H9 (cell line): ENCODE measurements around the gene GRIA1. TPM values are rescaled to one million over a fixed set of nuclear protein-coding genes. Genes with fewer than 3 reads are reported as not detected.

Experiments
- DNase-seq: peaks from one replicate; pipeline ENCODE4 v3.0.0-alpha.2; 2017
- H2AFZ ChIP-seq: one replicate; pipeline ENCODE4 v1.6.1; 2013; ENCODE audit warnings: mild to moderate bottlenecking, low read length, control low read depth, moderate library complexity
- H2AK5ac ChIP-seq: 2 replicates; pipeline ENCODE4 v1.6.1; 2013; ENCODE audit warnings: low read length, control low read depth, mixed read lengths; ENCODE audit not compliant: insufficient read length
- H2BK120ac ChIP-seq: one replicate; pipeline ENCODE4 v1.6.1; 2013; ENCODE audit warnings: low read depth, mild to moderate bottlenecking, low read length, control low read depth, inconsistent platforms; ENCODE audit not compliant: poor library complexity, severe bottlenecking
- H2BK12ac ChIP-seq: 2 replicates; pipeline ENCODE4 v1.6.1; 2013; ENCODE audit warnings: low read length, control low read depth, mixed read lengths, low read depth; ENCODE audit not compliant: insufficient read length
- H2BK15ac ChIP-seq: 2 replicates; pipeline ENCODE4 v1.6.1; 2013; ENCODE audit warnings: low read depth, low read length, control low read depth
- H2BK20ac ChIP-seq: one replicate; pipeline ENCODE4 v1.6.1; 2013; ENCODE audit warnings: low read depth, mild to moderate bottlenecking, low read length, control low read depth, inconsistent platforms; ENCODE audit not compliant: poor library complexity, severe bottlenecking
- H2BK5ac ChIP-seq: 2 replicates; pipeline ENCODE4 v1.6.1; 2013; ENCODE audit warnings: low read length, control low read depth, mixed read lengths; ENCODE audit not compliant: insufficient read length
- H3K14ac ChIP-seq: 2 replicates; pipeline ENCODE4 v1.6.1; 2013; ENCODE audit warnings: low read length, control low read depth; ENCODE audit not compliant: insufficient read depth
- H3K18ac ChIP-seq: 2 replicates; pipeline ENCODE4 v1.6.1; 2013; ENCODE audit warnings: low read depth, mild to moderate bottlenecking, mixed read lengths, low read length, control low read depth; ENCODE audit not compliant: insufficient read length
- H3K23ac ChIP-seq: 2 replicates; pipeline ENCODE4 v1.6.1; 2013; ENCODE audit warnings: low read length, control low read depth, mixed read lengths, low read depth; ENCODE audit not compliant: insufficient read length
- H3K23me2 ChIP-seq: 2 replicates; pipeline ENCODE4 v1.6.1; 2013; ENCODE audit warnings: low read depth, mild to moderate bottlenecking, mixed read lengths, low read length, control low read depth; ENCODE audit not compliant: insufficient read length, poor library complexity, severe bottlenecking
- H3K27ac ChIP-seq: 2 replicates; pipeline ENCODE4 v1.5.1; 2013; ENCODE audit warnings: low read length, control low read depth, mixed read lengths, low read depth; ENCODE audit not compliant: insufficient read length
- H3K27me3 ChIP-seq: 2 replicates; pipeline ENCODE4 v1.6.1; 2013; ENCODE audit warnings: low read length, control low read depth, inconsistent platforms; ENCODE audit not compliant: insufficient read depth
- H3K4ac ChIP-seq: 2 replicates; pipeline ENCODE4 v1.6.1; 2013; ENCODE audit warnings: low read depth, mild to moderate bottlenecking, control low read depth, inconsistent platforms, low read length, moderate library complexity
- H3K4me1 ChIP-seq: 2 replicates; pipeline ENCODE4 v1.6.1; 2013; ENCODE audit warnings: low read length, control low read depth, inconsistent platforms; ENCODE audit not compliant: insufficient read depth
- H3K4me2 ChIP-seq: 2 replicates; pipeline ENCODE4 v1.6.1; 2013; ENCODE audit warnings: low read length, control low read depth, mixed read lengths; ENCODE audit not compliant: insufficient read length, insufficient read depth
- H3K56ac ChIP-seq: 2 replicates; pipeline ENCODE4 v1.6.1; 2013; ENCODE audit warnings: low read depth, mild to moderate bottlenecking, mixed read lengths, low read length, control low read depth; ENCODE audit not compliant: insufficient read length
- H3K79me1 ChIP-seq: 2 replicates; pipeline ENCODE4 v1.6.1; 2013; ENCODE audit warnings: low read depth, mild to moderate bottlenecking, moderate library complexity, low read length, control low read depth, inconsistent platforms; ENCODE audit not compliant: insufficient read depth, poor library complexity, severe bottlenecking
- H3K79me2 ChIP-seq: 2 replicates; pipeline ENCODE4 v1.6.1; 2013; ENCODE audit warnings: low read length, control low read depth, inconsistent platforms; ENCODE audit not compliant: insufficient read depth
- H3K9ac ChIP-seq: 2 replicates; pipeline ENCODE4 v1.6.1; 2013; ENCODE audit warnings: low read length, control low read depth, mixed read lengths; ENCODE audit not compliant: insufficient read length; ENCODE audit errors: extremely low read depth
- H3K9me3 ChIP-seq: one replicate; pipeline ENCODE4 v1.6.1; 2013; ENCODE audit warnings: low read depth, low read length, inconsistent platforms; ENCODE audit not compliant: control insufficient read depth
- H3T11ph ChIP-seq: one replicate; pipeline ENCODE4 v1.6.1; 2013; ENCODE audit warnings: mild to moderate bottlenecking, low read length, control low read depth, inconsistent platforms
- H4K20me1 ChIP-seq: one replicate; pipeline ENCODE4 v1.6.1; 2013; ENCODE audit not compliant: control insufficient read depth, insufficient read length, insufficient read depth
- H4K5ac ChIP-seq: 2 replicates; pipeline ENCODE4 v1.6.1; 2013; ENCODE audit warnings: low read depth, mild to moderate bottlenecking, mixed read lengths, low read length, control low read depth; ENCODE audit not compliant: insufficient read length
- H4K8ac ChIP-seq: replicated peaks from 2 replicates; pipeline ENCODE4 v1.6.1; 2013; ENCODE audit warnings: low read length, control low read depth, mixed read lengths, low read depth; ENCODE audit not compliant: insufficient read length
- H4K91ac ChIP-seq: 2 replicates; pipeline ENCODE4 v1.6.1; 2013; ENCODE audit warnings: low read depth, mild to moderate bottlenecking, moderate library complexity, mixed read lengths, low read length, control low read depth; ENCODE audit not compliant: insufficient read length
- H3K27ac Mint-ChIP-seq, 3 experiments: 2 replicates in 2 of 3; 3 replicates in 1 of 3; pipeline ENCODE4 v1.8.0; 2020 to 2021; ENCODE audit warnings: mixed read lengths in 3 of 3, mild to moderate bottlenecking in 1 of 3, moderate library complexity in 1 of 3
- H3K27me3 Mint-ChIP-seq: 2 replicates; pipeline ENCODE4 v1.8.0; 2021; ENCODE audit warnings: low read depth, mild to moderate bottlenecking, moderate library complexity, mixed read lengths
- H3K36me3 Mint-ChIP-seq, 3 experiments: 2 replicates in 2 of 3; 3 replicates in 1 of 3; pipeline ENCODE4 v1.8.0; 2020 to 2021; ENCODE audit warnings: low read depth in 3 of 3, mixed read lengths in 3 of 3; ENCODE audit not compliant: insufficient read depth in 1 of 3
- H3K4me1 Mint-ChIP-seq, 2 experiments: 2 replicates each; pipeline ENCODE4 v1.8.0; 2020; ENCODE audit warnings: mixed read lengths in 2 of 2
- H3K4me3 Mint-ChIP-seq, 2 experiments: 2 replicates in 1 of 2; 3 replicates in 1 of 2; pipeline ENCODE4 v1.8.0; 2020 to 2021; ENCODE audit warnings: mild to moderate bottlenecking in 2 of 2, mixed read lengths in 2 of 2, moderate library complexity in 1 of 2
- H3K9me3 Mint-ChIP-seq, 2 experiments: 2 replicates in 1 of 2; 3 replicates in 1 of 2; pipeline ENCODE4 v1.8.0; 2020; ENCODE audit warnings: mild to moderate bottlenecking in 2 of 2, mixed read lengths in 2 of 2, moderate library complexity in 1 of 2
- WGBS: extraction: QIAGEN DNeasy Blood & Tissue Kit; methylation state at CpG from one replicate; pipeline ENCODE4 v1.1.7; 2013; ENCODE audit warnings: missing lambda C conversion rate, low lambda C conversion rate, mixed read lengths; ENCODE audit not compliant: insufficient read length; ENCODE audit errors: extremely low coverage; 5-methylcytosine and 5-hydroxymethylcytosine counted together
- total RNA-seq: library from RNA; stranded (reverse); gene quantifications from 2 replicates; pipeline ENCODE4 v1.2.1, GENCODE V29; 2021
- TF ChIP-seq, protein P1 (sequence below): fragments of 200-600 bp; sonication (generic); conservative IDR thresholded peaks from 3 replicates; pipeline ENCODE4 v1.8.0; 2021; ENCODE audit warnings: antibody characterized with exemption, mild to moderate bottlenecking

GRIA1 gene
- total RNA-seq, 1 experiment from 2014 or later, result 0.52 TPM

DNA sequence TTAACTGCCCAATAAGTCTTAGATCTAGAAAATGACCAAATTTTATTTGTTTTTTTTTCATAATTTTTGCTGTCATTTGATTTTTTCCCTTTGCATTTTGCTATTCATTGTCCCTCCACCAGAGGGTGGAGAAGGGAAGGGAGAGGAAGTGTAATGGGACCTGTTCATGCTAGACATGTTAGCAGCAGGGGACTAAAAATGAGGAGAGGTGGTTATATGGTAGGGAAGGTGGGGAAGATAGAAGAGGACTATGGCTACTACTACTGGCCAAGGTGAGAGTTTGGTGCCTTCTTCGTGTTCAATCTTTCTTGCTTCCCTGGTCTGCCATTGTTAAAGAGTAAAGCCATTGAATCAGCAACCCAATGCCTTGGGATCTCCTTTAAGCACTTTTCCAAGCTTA is 6.4 kb downstream of the GRIA1 start:
- H3K4me3 Mint-ChIP-seq, result no peak overlapping the region
- no peaks in the 10 kb centered on the region for H3K27me3 ChIP-seq

More for the DNA sequence above, 6.4 kb downstream of the GRIA1 start:
- H3T11ph ChIP-seq, result no peak overlapping the region
- no peak for DNase-seq
- WGBS, result no CpG with 5 or more reads among the region's 1 CpG
- H3K4me1 ChIP-seq, result no peaks in the 10 kb centered on the region
- no peak overlapping the region for H2BK120ac ChIP-seq
- no peak overlapping the region for H3K56ac ChIP-seq
- H2BK20ac ChIP-seq, result no peak overlapping the region
- no peak overlapping the region for H2BK15ac ChIP-seq
- no peak overlapping the region for H2BK12ac ChIP-seq
- H4K8ac ChIP-seq, result no peak overlapping the region
- no peak overlapping the region for H2AK5ac ChIP-seq
- Mint-ChIP-seq H3K27me3 (peaks cover 5% of the 10 kb centered on the region), H3K4me1 (peaks cover 3 to 9% of the 10 kb centered on the region in 2 experiments), H3K27ac (no peak overlapping the region), H3K9me3 (no peaks in the 10 kb centered on the region), H3K36me3 (no peaks in the 10 kb centered on the region)
- H3K23me2 ChIP-seq, result no peaks in the 10 kb centered on the region
- H3K14ac ChIP-seq, result no peak overlapping the region
- no peaks in the 10 kb centered on the region for H4K20me1 ChIP-seq
- H4K91ac ChIP-seq, result no peak overlapping the region
- H3K4me2 ChIP-seq, result no peak overlapping the region
- H3K18ac ChIP-seq, result no peak overlapping the region
- no peaks in the 10 kb centered on the region for H3K79me2 ChIP-seq
- no peak overlapping the region for H3K27ac ChIP-seq
- H3K4ac ChIP-seq, result no peak overlapping the region
- no peak overlapping the region for H3K23ac ChIP-seq
- no peaks in the 10 kb centered on the region for H3K9me3 ChIP-seq
- no peak overlapping the region for H2AFZ ChIP-seq
- TF ChIP-seq, protein P1, sequence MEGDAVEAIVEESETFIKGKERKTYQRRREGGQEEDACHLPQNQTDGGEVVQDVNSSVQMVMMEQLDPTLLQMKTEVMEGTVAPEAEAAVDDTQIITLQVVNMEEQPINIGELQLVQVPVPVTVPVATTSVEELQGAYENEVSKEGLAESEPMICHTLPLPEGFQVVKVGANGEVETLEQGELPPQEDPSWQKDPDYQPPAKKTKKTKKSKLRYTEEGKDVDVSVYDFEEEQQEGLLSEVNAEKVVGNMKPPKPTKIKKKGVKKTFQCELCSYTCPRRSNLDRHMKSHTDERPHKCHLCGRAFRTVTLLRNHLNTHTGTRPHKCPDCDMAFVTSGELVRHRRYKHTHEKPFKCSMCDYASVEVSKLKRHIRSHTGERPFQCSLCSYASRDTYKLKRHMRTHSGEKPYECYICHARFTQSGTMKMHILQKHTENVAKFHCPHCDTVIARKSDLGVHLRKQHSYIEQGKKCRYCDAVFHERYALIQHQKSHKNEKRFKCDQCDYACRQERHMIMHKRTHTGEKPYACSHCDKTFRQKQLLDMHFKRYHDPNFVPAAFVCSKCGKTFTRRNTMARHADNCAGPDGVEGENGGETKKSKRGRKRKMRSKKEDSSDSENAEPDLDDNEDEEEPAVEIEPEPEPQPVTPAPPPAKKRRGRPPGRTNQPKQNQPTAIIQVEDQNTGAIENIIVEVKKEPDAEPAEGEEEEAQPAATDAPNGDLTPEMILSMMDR, result peak; percentile 83
- no peak overlapping the region for H2BK5ac ChIP-seq
- H3K79me1 ChIP-seq, result no peaks in the 10 kb centered on the region
- no peak overlapping the region for H3K9ac ChIP-seq
- no peak overlapping the region for H4K5ac ChIP-seq
